Nucleus accumbens (tissue), 56 donors: Measurements from ENCODE around the gene PEDS1.
"Not testable (repeated sequence)": the region's sequence is repeated elsewhere in the genome, so short reads cannot be mapped to it uniquely, and the experiment has no call there.

Source experiments
- DNase-seq, 56 donors: peaks; one replicate each; lab custom pipeline; 2025; lab: John Stamatoyannopoulos, UW

Gene PEDS1

DNA sequence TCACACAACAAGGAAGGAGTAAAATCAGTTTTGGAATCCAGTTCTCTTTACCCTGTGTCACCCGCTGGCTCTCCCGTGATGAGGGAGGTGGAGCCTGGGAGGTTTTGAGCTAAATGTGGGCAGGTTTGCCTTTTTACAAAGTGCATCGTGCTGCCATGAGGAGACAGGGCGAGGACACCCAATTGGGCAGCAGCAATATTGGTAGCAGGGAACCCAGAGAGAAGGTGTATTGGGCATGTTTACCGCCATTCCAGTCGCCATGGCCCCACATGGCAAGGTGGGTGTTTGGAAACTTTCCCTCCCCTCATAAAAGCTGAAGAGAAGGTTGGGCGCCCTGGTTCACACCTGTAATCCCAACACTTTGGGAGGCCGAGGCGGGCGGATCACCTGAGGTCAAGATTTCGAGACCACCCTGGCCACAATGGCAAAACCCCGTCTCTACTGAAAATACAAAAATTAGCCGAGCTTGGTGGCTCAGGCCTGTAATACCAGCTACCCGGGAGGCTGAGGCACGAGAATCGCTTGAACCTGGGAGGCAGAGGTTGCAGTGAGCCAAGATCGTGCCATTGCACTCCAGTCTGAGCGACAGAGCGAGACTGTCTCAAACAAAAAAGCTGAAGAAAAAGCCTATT, 37.0 kb downstream of the PEDS1 start:
- peak in 2 of 56 donors; percentile 12 to 18 for DNase-seq

DNA sequence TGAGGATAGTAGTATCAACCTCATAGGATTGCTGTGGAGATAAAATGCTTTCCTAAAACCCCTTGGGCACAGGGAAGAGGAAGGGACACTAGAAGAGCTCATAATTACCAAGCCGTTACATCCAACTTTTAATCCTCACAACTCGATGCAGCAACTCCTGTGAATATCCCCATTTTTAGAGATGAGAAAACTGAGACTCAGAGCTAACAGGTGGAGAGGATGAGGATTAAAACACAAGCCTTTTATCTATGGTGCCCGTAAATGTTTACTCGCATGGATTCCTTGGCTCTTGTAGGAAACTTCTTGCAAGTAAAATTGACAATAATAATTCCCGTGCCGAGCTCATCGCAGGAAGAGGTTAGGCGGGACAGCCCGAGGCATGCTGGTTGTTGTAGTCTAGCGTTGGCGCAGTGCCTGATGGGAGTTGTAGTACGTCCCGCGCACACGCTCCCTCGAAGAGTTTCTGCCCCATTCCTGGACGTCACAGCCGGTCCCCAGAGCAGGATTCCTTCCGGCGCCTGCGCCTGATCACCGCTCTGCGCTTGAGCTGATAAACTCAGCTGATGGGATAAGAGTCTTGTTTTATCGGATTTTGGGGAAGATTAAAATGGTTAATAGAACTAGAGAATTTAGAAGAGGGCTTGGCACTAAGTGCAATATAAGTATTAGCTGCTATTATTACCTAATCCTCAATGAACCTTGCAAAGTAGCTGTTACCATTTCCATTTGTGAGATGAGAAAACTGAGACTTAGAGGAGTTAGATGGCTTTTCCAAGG, 37.7 kb downstream of the PEDS1 start:
- peak; percentile 54 to 98 (median 94) for DNase-seq

DNA sequence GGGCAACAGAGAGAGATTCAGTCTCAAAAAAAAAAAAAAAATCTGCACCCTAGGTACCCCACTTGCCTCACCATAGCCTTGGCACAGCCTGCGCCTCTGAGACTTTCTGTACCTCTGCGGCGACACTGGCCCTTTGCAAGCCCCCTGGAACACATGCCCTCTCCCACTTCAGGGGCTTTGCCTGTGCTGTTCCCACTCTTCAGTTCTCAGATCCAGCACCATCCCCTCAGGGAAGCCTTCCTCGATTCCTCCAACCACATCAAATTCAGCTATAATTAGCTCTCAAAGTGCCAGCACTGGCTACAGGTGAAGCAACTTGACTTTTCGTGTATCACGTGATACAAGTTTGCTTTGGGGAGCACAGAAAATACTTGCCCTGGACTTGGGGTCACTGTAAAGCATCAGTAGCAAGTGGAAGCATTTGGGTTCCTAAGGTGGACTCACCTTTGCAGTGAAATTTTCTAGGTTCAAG, 38.4 kb downstream of the PEDS1 start:
- DNase-seq = no peak

DNA sequence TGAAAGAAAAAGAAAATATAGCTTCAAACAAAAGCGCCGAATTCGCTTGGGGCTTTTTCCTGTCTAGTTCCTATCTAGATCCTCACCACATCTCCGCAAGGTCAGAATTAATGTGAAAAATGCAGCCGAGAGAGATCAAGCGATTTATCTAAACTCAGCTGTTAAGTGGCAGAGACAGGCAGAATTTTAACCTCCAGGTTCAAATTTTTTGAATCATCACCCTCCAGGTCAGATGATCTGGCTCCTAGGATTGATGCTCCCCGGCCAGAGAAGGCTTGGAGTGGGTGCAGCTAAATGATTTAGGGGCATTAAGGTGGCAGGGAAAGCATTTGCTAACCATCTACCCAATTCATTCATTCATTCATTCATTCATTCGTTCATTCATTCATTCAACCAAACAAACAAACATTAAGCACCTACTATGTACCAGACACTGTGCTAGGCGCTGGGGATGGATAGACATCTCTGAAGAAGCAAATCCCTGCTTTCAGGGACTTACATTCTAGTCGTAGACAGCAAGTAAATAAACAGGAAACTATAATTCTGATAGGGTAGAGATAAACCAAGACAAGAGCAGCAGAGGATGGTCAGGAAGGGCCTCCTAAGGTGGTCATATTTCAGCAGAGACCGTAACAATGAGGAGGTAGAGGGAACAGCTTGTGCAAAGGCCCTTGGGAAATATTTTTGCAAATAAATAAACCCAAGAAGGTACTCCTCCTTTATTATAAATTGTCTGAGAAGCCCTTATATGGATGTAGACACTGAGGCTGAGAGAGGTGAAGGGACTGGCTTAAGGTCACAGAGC, 39.9 kb downstream of the PEDS1 start:
- no peak for DNase-seq

DNA sequence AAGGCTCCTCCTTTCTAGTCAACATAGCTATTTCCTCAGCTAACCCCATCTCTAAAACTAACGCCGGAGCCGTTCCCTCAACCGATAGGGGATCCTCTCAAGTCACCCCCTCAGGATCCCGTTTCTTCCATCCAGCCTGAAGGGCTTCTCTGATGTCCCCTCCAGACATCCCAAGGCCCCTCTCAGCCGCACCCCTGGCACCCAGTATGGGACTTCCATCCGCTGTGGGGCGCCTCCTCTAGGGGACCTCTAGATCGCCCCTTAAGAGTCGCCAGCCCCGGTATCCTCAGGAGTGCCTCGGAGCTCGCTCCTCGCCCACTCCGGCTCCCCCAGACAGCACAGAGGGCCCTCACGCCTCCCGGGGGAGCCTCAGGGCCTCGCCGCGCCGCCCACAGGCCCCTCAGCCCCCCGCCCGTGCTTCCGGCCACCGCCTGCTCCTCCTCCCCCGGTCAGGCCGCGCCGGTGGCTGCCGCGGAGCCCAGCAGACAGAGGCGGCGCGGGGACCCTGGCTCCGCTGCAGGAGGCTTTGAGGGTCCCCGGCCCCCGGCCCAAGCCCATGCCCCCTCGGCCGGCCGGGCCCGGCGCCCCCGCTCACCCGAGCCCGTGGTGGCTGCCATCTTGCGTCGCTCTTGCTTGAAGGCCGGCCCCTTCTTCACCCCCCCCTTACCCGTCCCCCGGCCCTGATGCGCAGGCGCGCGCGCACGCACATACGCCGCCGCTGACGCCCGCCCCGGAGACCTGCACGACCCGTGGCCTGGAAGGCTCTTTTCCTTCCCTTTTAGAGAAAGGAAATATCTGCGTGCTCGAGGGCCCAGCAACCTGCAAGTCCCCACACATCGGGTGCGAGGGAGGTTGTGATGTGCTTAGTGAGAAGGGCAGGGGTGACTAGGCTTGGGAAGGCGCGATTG, 40.8 kb downstream of the PEDS1 start, which contains the start of gene UBE2V1:
UBE2V1 (minus strand) TSS at position 639 of the 908 bp plus-strand sequence; CDS start at position 617, 22 bp downstream.
- DNase-seq = peak; percentile 12 to 94 (median 87)

DNA sequence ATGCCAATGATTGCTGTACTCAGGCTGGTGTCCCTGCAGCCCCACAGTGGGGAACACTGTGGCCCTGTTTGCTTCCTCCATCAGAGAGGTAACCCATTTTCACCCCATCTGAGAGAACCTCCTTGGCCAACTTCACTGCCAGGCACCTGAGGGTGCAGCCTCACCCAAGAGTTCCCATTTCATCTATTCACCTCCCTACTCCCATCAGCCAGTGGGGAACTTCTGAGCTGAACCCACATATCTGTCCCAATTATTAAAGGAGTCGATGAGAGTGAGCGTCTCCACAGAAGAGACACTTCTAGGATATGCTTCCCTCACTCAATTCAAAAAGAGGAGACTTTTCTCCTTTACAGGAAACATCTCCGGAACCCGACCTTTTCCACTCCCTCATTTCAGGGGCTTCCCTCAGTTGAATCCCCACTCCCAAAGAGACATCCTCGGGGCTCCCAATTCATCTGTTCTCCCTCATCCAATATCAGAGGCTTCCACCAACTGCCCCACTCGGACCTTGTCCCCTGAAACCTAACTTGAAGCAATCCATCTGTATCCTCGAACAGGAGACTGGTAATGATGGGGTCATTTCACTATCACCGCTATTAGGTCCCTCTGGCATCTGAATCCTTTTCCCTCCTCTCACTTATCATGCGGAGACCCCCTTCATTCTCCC, 41.6 kb downstream of the PEDS1 start:
- no peak for DNase-seq

DNA sequence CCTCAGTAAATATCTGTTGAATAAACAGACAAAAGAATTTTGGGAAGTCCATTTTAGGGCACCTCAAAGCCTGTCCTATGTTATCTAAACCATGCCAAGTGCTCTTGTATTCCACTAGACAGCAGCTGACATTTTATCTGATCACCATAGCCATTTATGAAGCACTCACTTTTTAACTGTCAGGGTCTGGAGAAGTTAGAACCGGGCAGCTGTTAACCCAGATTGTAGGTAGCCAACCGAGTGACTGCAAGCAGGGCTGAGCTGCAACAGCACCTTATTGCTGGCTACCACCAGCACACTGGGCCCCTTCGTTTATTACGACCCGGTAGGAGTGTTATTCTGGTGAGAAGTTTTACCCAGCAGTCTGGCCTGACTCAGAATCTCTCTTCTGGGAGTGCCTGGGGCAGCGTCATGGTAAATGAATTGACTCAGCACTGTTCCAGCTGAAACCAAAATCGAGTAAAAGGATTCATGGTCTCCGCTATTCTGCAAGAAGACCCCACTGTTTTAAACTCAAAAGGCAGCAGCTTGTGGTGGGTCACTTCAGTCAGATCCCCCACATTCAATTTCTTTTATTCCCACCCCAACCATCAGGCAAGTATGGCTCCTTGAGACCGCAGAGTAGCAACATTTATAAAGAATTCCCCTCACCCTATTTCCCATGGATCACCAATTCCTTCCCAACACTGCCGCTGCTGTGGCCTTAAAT, 42.2 kb downstream of the PEDS1 start:
- DNase-seq = no peak

DNA sequence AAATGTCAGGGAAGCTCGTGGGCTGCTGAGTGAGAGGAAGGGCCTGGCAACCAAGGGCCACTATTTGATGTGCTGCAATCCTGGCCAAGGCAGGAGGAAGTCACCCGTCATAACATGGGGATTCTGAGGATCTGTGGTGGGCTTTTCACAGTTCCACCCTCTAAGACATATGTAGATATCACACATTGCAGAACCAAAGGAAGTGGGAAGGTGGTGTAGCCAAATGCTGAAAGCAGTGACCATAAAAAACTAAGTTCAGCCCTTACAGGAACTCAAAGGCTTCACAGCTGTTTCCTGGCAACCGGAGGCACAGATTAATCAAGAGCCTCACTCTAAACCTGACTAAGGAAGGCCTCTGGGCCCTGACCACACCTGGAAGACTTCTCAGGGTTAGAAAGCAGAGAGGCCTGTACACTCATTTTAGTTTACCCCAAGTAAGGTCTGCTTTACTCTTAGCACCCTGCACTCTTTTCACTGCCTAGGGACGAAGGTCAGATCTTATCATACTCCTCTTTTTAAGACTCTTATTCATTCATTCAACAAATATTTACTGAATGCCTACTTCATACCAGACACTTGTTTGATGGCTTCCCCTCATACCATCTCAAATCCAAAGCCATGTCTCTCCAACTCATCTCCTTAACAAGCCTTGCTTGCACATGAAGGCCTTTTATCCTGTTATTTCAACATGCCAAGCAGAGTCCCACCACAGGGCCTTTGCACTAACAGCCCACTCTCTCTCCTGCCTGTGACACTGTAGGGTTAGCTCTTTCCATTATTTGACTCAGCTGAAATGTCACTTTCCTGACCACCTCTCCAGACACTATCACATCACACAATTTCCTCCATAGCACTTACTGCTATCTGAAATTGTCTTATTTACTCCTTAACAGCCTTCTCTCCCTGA, 43.1 kb downstream of the PEDS1 start:
- DNase-seq = no peak

DNA sequence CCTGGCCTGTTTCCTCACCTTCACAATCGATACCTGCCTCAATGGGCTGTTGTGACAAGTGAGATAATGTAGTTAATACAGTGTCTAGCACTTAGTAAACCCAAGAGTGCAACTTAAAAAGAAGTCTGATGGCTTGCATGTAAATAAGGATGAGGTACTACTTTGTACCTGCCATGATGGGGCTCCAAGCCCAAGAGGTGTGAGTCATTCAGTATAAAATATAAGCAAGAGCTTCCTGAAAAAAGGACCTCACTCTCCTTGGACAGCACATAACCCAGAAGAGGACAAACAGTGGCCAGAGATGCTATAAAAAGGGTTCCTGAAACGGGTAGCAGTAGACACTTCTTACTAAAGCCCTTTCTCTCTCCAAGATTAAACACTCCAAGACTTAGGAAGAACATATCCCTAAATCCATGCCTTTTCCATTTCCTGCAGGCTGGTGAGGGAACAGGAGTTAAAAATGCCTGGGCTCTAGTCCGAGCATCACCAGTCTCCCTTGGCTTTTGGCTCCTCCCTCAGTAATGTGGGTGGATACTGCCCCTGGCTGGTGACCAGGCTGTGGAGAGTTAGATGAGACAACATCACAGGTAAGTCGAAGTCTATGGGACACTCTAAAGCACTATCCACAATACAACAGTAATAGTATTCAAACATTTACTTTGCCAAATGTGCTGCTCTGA, 44.8 kb downstream of the PEDS1 start:
- no peak for DNase-seq

DNA sequence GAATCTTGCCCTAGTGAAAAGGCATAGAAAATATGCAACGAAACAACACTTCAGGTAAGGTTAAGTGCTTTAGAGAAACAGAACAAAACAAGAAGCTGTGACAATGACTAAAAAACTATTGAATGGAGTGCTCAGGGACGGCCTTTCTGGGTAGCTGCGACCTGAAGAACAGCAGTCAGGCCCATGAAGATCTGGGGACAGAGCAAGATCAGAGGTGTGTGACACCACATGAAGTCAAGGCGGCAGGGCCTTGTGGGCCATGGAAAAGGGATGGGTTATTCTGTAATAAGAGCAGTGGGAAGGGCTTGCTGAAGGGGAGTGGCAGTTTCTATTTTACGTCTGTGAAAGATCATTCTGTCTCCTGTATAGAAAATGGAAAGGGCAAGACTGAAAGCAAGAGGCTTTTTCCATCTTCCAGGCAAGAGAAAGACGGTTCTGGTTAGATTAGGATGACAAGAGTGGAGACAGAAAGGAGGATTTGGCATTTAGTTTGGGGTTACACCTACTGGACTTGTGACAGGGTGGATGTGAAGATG, 45.7 kb downstream of the PEDS1 start:
- DNase-seq = no peak

DNA sequence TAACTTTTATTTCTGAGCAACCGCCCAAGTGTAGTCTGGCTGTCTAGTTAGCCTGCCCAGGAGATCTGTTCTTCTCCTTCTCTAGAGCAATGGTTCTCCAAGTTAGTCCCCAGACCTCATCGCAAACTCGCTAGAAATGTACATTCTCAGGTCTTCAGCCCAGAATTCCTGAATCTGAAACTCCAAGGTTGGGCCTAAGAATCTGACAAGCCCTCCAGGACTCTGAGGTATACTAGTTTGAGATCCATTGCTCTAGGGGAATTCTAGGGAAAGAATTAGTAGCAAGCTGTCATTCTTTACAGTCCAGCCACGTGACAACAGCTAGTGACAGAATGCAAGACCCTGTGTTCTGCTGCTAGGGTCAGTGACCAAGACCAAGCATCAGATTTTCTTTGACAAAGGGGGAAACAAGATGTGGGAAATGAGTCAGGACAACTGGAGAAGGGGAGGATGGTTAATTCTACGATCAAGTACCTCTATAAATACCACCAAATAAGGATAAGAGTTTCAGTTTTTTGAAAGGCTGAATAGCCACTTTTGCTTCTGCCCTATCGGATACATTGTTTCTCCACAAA, 46.4 kb downstream of the PEDS1 start:
- no peak for DNase-seq

DNA sequence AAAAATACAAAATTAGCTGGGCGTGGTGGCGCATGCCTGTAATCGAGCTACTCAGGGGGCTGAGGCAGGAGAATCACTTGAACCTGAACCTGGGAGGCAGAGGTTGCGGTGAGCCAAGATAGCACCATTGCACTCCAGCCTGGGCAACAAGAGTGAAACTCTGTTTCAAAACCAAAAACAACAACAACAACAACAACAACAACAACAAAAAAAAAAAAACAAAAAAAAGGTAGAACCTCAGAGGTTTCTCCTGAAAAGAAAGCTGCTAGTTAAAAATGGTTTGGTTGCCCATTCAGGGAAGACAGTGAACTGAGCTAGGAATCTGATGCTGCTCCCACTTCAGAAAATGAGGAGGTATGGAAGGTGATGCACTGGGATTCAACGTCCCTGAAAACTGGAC, 46.9 kb downstream of the PEDS1 start:
- not testable (repeated sequence) for DNase-seq
